ENCODE results near the gene ZBTB45. TPM values are rescaled to one million over a fixed set of nuclear protein-coding genes. Genes with fewer than 3 reads are reported as not detected.
A peak's percentile ranks its signal among the peaks of the same experiment; 100 is the strongest.

The ZBTB45 gene
- total RNA-seq, 1 donor = 6.9 TPM

- H2AFZ ChIP-seq (ENCODE audit: low read length) = no peak overlapping the region
- no peaks in the 10 kb centered on the region for H3K27me3 ChIP-seq (ENCODE audit: insufficient read depth, low read length)
- H3K36me3 ChIP-seq (ENCODE audit: insufficient read depth, low read length) = peaks cover 31% of the 10 kb centered on the region
- peaks cover 57% of the 10 kb centered on the region for H3K79me2 ChIP-seq (ENCODE audit: insufficient read depth, low read length)
- peak overlapping the region; percentile 97 for H3K4me2 ChIP-seq (ENCODE audit: insufficient read depth, low read length)
- H3K27ac ChIP-seq (ENCODE audit: low read depth, low read length) = peak overlapping the region; percentile 83
- H3K9me3 ChIP-seq (ENCODE audit: low read depth, low read length) = no peaks in the 10 kb centered on the region
- peak; percentile 83 for DNase-seq (ENCODE audit: insufficient read length, low spot score, missing footprints)
- no peak for TF ChIP-seq CTCF (IDR thresholded peaks at IDR 0.05; ENCODE audit: extremely low read depth, low read depth, low read length)
- peak overlapping the region; percentile 87 for H3K4me3 ChIP-seq (ENCODE audit: insufficient read depth, low read length)
- peaks cover 37% of the 10 kb centered on the region for H3K4me1 ChIP-seq (ENCODE audit: insufficient read depth, low read length)
- peaks cover 12% of the 10 kb centered on the region for H4K20me1 ChIP-seq (ENCODE audit: insufficient read depth, low read length)
Measured at GRCh38 chr19:58556622-58557220, 37.1 kb upstream of the ZBTB45 start.

GRCh38 chr19:58555920-58556621 is 36.5 kb upstream of the ZBTB45 start:
- Histone ChIP-seq H3K4me1 (ENCODE audit: insufficient read depth, low read length) (peaks cover 37% of the 10 kb centered on the region), H3K9me3 (ENCODE audit: low read depth, low read length) (no peaks in the 10 kb centered on the region), H4K20me1 (ENCODE audit: insufficient read depth, low read length) (peaks cover 12% of the 10 kb centered on the region), H3K79me2 (ENCODE audit: insufficient read depth, low read length) (peaks cover 59% of the 10 kb centered on the region), H3K36me3 (ENCODE audit: insufficient read depth, low read length) (peaks cover 36% of the 10 kb centered on the region), H3K27me3 (ENCODE audit: insufficient read depth, low read length) (no peaks in the 10 kb centered on the region), H2AFZ (ENCODE audit: low read length) (no peak overlapping the region), H3K4me3 (ENCODE audit: insufficient read depth, low read length) (peak overlapping the region; percentile 87), H3K4me2 (ENCODE audit: insufficient read depth, low read length) (no peak overlapping the region), H3K27ac (ENCODE audit: low read depth, low read length) (peak overlapping the region; percentile 83)
- DNase-seq (ENCODE audit: insufficient read length, low spot score, missing footprints) = peak; percentile 65
- TF ChIP-seq CTCF (IDR thresholded peaks at IDR 0.05; ENCODE audit: extremely low read depth, low read depth, low read length) = no peak

- DNase-seq (ENCODE audit: insufficient read length, low spot score, missing footprints) = peak; percentile 27
- peak overlapping the region; percentile 88 for H3K4me3 ChIP-seq (ENCODE audit: insufficient read depth, low read length)
- H3K27me3 ChIP-seq (ENCODE audit: insufficient read depth, low read length) = no peaks in the 10 kb centered on the region
- H3K79me2 ChIP-seq (ENCODE audit: insufficient read depth, low read length) = peaks cover 64% of the 10 kb centered on the region
- no peak for TF ChIP-seq CTCF (IDR thresholded peaks at IDR 0.05; ENCODE audit: extremely low read depth, low read depth, low read length)
- H3K27ac ChIP-seq (ENCODE audit: low read depth, low read length) = peak overlapping the region; percentile 89
- no peaks in the 10 kb centered on the region for H3K9me3 ChIP-seq (ENCODE audit: low read depth, low read length)
- peaks cover 17% of the 10 kb centered on the region for H4K20me1 ChIP-seq (ENCODE audit: insufficient read depth, low read length)
- peaks cover 37% of the 10 kb centered on the region for H3K4me1 ChIP-seq (ENCODE audit: insufficient read depth, low read length)
- peak overlapping the region; percentile 99 for H3K4me2 ChIP-seq (ENCODE audit: insufficient read depth, low read length)
- peaks cover 42% of the 10 kb centered on the region for H3K36me3 ChIP-seq (ENCODE audit: insufficient read depth, low read length)
- peak overlapping the region; percentile 76 for H2AFZ ChIP-seq (ENCODE audit: low read length)
Measured at GRCh38 chr19:58555369-58555885, 35.8 kb upstream of the ZBTB45 start.
